Neuronal stem cell (in vitro differentiated cells): ENCODE results near the gene TTLL10.

Experiments
- DNase-seq: peaks from one replicate; pipeline ENCODE4 v3.0.0-alpha.2; 2013; ENCODE audit warnings: low spot score
- H2AFZ ChIP-seq: one replicate; pipeline ENCODE4 v1.6.1; 2013; ENCODE audit warnings: mild to moderate bottlenecking, low read length, inconsistent platforms
- H2AK5ac ChIP-seq: 2 replicates; pipeline ENCODE4 v1.6.1; 2013; ENCODE audit warnings: low read depth, mild to moderate bottlenecking, inconsistent platforms, low read length, moderate library complexity, mixed read lengths
- H2BK120ac ChIP-seq: 2 replicates; pipeline ENCODE4 v1.6.1; 2013; ENCODE audit warnings: low read depth, mild to moderate bottlenecking, inconsistent platforms, low read length, moderate library complexity, mixed read lengths
- H2BK12ac ChIP-seq: one replicate; pipeline ENCODE4 v1.6.1; 2013; ENCODE audit warnings: low read length, inconsistent platforms
- H2BK15ac ChIP-seq: 2 replicates; pipeline ENCODE4 v1.6.1; 2013; ENCODE audit warnings: mild to moderate bottlenecking, low read length, inconsistent platforms, mixed read lengths
- H2BK5ac ChIP-seq: one replicate; pipeline ENCODE4 v1.6.1; 2013; ENCODE audit warnings: inconsistent platforms, mild to moderate bottlenecking, low read length, moderate library complexity
- H3K14ac ChIP-seq: one replicate; pipeline ENCODE4 v1.6.1; 2013; ENCODE audit warnings: low read length, inconsistent platforms
- H3K18ac ChIP-seq: 2 replicates; pipeline ENCODE4 v1.6.1; 2013; ENCODE audit warnings: low read length, inconsistent platforms
- H3K23ac ChIP-seq: 2 replicates; pipeline ENCODE4 v1.6.1; 2013; ENCODE audit warnings: low read depth, mild to moderate bottlenecking, mixed read lengths, low read length, inconsistent platforms; ENCODE audit not compliant: poor library complexity
- H3K27ac ChIP-seq: replicated peaks from 3 replicates; pipeline ENCODE4 v1.5.1; 2013; ENCODE audit warnings: low read length, inconsistent platforms
- H3K27me3 ChIP-seq, 3 experiments: 2 replicates each; pipeline ENCODE4 v1.6.1; 2013; ENCODE audit warnings: low read length in 3 of 3, mild to moderate bottlenecking in 2 of 3, inconsistent platforms in 1 of 3, low read depth in 1 of 3, mixed read lengths in 1 of 3, moderate library complexity in 1 of 3; ENCODE audit not compliant: control insufficient read depth in 3 of 3, insufficient read depth in 3 of 3
- H3K36me3 ChIP-seq, 2 donors: replicated peaks in 1 of 2; 2 replicates each; pipeline ENCODE4 v1.6.1; 2013; ENCODE audit warnings: low read length in 2 of 2; ENCODE audit not compliant: control insufficient read depth in 2 of 2, insufficient read depth in 2 of 2
- H3K4ac ChIP-seq: 2 replicates; pipeline ENCODE4 v1.6.1; 2013; ENCODE audit warnings: inconsistent platforms, mild to moderate bottlenecking, low read length, moderate library complexity
- H3K4me1 ChIP-seq, 2 donors: 1 replicate in 1 of 2; 2 replicates in 1 of 2; pipeline ENCODE4 v1.6.1; 2013; ENCODE audit warnings: low read length in 2 of 2, low read depth in 1 of 2; ENCODE audit not compliant: control insufficient read depth in 2 of 2, insufficient read depth in 1 of 2
- H3K4me2 ChIP-seq: one replicate; pipeline ENCODE4 v1.6.1; 2013; ENCODE audit warnings: mild to moderate bottlenecking, low read length, inconsistent platforms; ENCODE audit not compliant: insufficient read depth, poor library complexity, severe bottlenecking
- H3K4me3 ChIP-seq, 2 donors: 2 replicates each; pipeline ENCODE4 v1.5.1; 2013; ENCODE audit warnings: low read length in 2 of 2, mild to moderate bottlenecking in 2 of 2, inconsistent platforms in 1 of 2, moderate library complexity in 1 of 2
- H3K79me1 ChIP-seq: one replicate; pipeline ENCODE4 v1.6.1; 2013; ENCODE audit warnings: low read depth, mild to moderate bottlenecking, inconsistent platforms, low read length, moderate library complexity
- H3K9ac ChIP-seq: one replicate; pipeline ENCODE4 v1.6.1; 2013; ENCODE audit warnings: mild to moderate bottlenecking, low read depth, low read length, inconsistent platforms; ENCODE audit not compliant: poor library complexity
- H3K9me3 ChIP-seq, 2 donors: replicated peaks in 1 of 2; 2 replicates each; pipeline versions ENCODE3 to v1.6.1; 2013; ENCODE audit warnings: low read length in 2 of 2, mild to moderate bottlenecking in 2 of 2, inconsistent platforms in 1 of 2, low read depth in 1 of 2, mixed read lengths in 1 of 2, moderate library complexity in 1 of 2; ENCODE audit not compliant: control insufficient read depth in 2 of 2, insufficient read depth in 1 of 2
- H4K8ac ChIP-seq: one replicate; pipeline ENCODE4 v1.6.1; 2013; ENCODE audit warnings: low read depth, mild to moderate bottlenecking, inconsistent platforms, low read length, moderate library complexity
- H4K91ac ChIP-seq: one replicate; pipeline ENCODE4 v1.6.1; 2013; ENCODE audit warnings: low read length, low read depth, mild to moderate bottlenecking, inconsistent platforms; ENCODE audit not compliant: poor library complexity
- WGBS, 2 donors: extraction: QIAGEN DNeasy Blood & Tissue Kit; methylation state at CpG; one replicate each; pipeline ENCODE4 v1.1.7; 2013; ENCODE audit warnings: missing lambda C conversion rate in 2 of 2, mixed read lengths in 1 of 2; ENCODE audit not compliant: insufficient read length in 2 of 2, insufficient replicate concordance in 1 of 2; ENCODE audit errors: extremely low coverage in 2 of 2; 5-methylcytosine and 5-hydroxymethylcytosine counted together

Gene TTLL10

DNA sequence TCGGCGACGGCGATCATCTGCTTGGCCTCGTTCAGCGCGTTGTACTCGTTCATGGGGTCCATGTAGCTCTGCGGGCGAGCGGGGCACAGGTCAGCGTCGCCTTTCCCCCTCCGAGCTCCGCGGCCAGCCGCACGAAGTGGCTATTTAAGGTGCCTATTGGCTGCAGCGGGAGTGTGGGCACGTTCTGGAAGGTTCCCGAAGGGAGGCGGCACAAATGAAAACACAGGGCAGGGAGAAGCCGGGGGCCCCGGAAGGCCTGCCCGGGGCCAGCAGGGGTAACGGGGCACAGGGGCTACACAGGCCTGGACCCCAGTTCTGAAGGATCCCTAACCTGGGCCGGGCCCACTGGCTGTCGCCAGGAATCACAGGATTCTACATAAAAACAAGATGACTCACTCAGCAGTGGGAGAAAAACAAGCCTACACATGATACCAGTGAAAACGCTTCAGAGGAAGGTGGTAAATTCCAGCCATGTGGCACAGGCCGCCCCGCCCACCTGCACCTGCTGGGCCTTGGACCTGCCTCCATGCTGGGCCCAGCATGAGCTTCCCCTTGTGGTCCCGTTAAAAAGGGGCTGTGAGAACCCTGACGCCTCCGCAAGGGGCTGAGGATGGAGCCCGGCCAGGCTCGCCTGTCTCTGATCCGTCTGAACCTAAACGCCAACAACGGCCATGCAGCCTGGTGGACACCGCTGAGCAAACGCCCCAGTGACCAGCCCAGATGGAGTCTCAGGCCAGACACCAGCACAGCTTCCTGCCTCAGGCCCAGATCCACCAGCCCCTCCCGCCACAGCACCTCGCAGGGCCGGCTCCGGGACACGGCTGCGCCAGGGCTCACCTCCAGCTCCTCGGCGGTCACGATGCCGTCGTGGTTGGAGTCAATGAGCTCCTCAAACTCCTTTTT lies 44.2 kb downstream of the TTLL10 start:
- Histone ChIP-seq H2BK15ac (no peak overlapping the region), H3K4me3 (no peak overlapping the region), H3K79me1 (peaks cover 4% of the 10 kb centered on the region), H3K14ac (no peak overlapping the region), H2AFZ (no peak overlapping the region), H3K23ac (no peak overlapping the region), H3K36me3 (peaks cover 17 to 56% of the 10 kb centered on the region in 2 donors), H4K8ac (no peak overlapping the region), H3K4ac (no peak overlapping the region), H4K91ac (no peak overlapping the region), H2AK5ac (no peak overlapping the region), H3K27ac (no peak overlapping the region), H3K27me3 (peaks cover 0 to 1% (median 0%) of the 10 kb centered on the region in 3 experiments), H3K4me2 (no peak overlapping the region), H3K18ac (no peak overlapping the region), H2BK120ac (no peak overlapping the region), H3K4me1 (no peaks in the 10 kb centered on the region), H3K9ac (no peak overlapping the region), H2BK12ac (no peak overlapping the region), H2BK5ac (no peak overlapping the region), H3K9me3 (peaks cover 0 to 2% of the 10 kb centered on the region in 2 donors)
- WGBS, 2 donors, result no CpG with 5 or more reads among the region's 52 CpGs
- DNase-seq, result no peak

DNA sequence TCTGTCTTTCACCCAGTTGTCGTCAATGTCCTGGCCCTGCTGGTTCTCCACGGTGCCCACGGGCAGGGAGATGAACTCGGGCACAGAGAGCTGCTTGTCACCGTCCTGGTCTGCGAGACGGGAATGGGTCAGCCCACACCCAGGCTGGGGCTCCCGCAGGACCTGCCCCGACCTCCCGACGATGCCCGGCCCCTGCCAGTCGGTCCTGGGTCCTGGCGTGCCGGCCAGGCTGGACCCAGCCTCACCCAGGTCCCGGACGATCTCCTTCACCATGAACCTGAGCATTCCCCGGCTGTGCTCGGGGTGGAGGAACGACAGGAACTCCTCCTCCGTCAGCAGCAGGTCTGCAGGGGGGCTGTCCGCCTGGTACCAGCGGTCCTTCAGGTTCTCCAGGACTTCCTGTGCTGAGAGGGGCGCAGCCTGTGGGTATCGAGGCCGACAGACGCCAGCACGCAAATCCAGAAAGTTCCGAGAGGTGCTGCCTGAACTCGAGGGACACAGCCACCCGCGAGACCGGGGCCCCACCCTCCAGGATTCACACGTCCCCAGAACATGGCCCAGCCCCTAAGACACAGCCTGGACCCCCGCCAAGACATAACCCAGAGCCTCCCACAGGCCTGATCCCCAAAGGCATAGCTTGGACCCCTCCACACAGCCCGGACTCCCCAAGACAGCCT lies 45.0 kb downstream of the TTLL10 start:
- no peak overlapping the region for H3K9ac ChIP-seq
- no peak overlapping the region for H2BK120ac ChIP-seq
- H2BK12ac ChIP-seq, result no peak overlapping the region
- H3K4me2 ChIP-seq, result no peak overlapping the region
- no peak overlapping the region for H2AFZ ChIP-seq
- H3K4me1 ChIP-seq, result no peaks in the 10 kb centered on the region
- H3K27ac ChIP-seq, result no peak overlapping the region
- H3K23ac ChIP-seq, result no peak overlapping the region
- H2AK5ac ChIP-seq, result no peak overlapping the region
- H2BK5ac ChIP-seq, result no peak overlapping the region
- no peak overlapping the region for H3K14ac ChIP-seq
- H3K18ac ChIP-seq, result no peak overlapping the region
- H3K4me3 ChIP-seq, result no peak overlapping the region
- H3K36me3 ChIP-seq, result peaks cover 21 to 63% of the 10 kb centered on the region in 2 donors
- H3K79me1 ChIP-seq, result peaks cover 5% of the 10 kb centered on the region
- H3K4ac ChIP-seq, result no peak overlapping the region
- peaks cover 0 to 3% (median 0%) of the 10 kb centered on the region in 3 experiments for H3K27me3 ChIP-seq
- H2BK15ac ChIP-seq, result no peak overlapping the region
- WGBS, 2 donors, result no CpG with 5 or more reads among the region's 36 CpGs
- H4K8ac ChIP-seq, result no peak overlapping the region
- no peak for DNase-seq
- H4K91ac ChIP-seq, result no peak overlapping the region
- peaks cover 0 to 5% of the 10 kb centered on the region in 2 donors for H3K9me3 ChIP-seq

DNA sequence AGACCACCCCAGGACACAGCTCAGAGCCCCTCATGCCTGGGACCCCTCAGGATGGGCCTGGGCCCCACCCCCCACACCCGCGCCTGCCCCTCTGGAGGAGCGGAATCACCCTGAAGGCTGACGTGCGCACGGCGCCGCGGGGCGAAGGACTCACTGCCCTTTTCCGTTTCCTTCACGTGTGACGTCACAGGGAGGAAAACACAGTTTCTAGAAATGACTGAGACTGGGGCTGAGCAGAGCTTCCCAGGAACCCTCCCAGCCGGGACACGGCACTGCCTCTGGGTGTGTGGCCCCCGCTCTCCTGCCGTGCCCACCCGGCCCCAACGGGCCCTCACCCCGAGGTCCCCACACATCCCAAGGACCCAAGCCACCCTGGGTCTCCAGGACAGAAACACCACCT lies 45.7 kb downstream of the TTLL10 start:
- Histone ChIP-seq H3K18ac (no peak overlapping the region), H3K14ac (no peak overlapping the region), H3K23ac (peak overlapping the region; percentile 55), H2AFZ (no peak overlapping the region), H4K91ac (no peak overlapping the region), H3K79me1 (peaks cover 5% of the 10 kb centered on the region), H4K8ac (no peak overlapping the region), H3K4me1 (no peaks in the 10 kb centered on the region), H2AK5ac (no peak overlapping the region), H3K27me3 (peaks cover 0 to 3% (median 0%) of the 10 kb centered on the region in 3 experiments), H3K4me3 (no peak overlapping the region), H3K4ac (no peak overlapping the region), H2BK120ac (no peak overlapping the region), H3K36me3 (peaks cover 21 to 67% of the 10 kb centered on the region in 2 donors), H3K27ac (no peak overlapping the region), H2BK12ac (no peak overlapping the region), H2BK5ac (no peak overlapping the region), H3K9ac (no peak overlapping the region), H2BK15ac (no peak overlapping the region), H3K4me2 (no peak overlapping the region), H3K9me3 (peaks cover 0 to 5% of the 10 kb centered on the region in 2 donors)
- no peak for DNase-seq
- no CpG with 5 or more reads among the region's 20 CpGs for WGBS, 2 donors

DNA sequence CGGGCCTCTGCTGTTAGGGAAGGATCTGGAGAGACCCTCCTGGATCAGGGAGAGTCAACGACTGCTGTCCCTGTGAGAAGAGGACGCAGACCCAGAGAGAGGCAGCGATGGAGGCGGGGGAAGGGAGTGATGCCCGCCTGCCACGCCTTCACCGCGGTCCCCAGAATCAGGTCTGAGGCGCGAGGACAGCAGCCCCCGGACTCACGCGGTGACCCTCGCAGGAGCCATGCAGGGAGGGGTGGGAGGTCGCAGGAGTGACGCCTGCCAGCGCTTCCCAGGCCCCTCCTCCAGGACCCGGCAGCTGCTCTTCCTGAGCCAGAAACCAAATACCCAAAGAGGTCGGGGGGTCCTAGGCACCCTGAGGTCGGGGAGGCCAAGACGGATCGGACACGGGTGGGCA lies 46.5 kb downstream of the TTLL10 start:
- peaks cover 11% of the 10 kb centered on the region for H3K79me1 ChIP-seq
- H2AFZ ChIP-seq, result no peak overlapping the region
- WGBS, 2 donors, result no CpG with 5 or more reads among the region's 24 CpGs
- no peak overlapping the region for H3K23ac ChIP-seq
- H3K4me3 ChIP-seq, result no peak overlapping the region
- H2BK12ac ChIP-seq, result no peak overlapping the region
- no peak overlapping the region for H4K8ac ChIP-seq
- H3K9ac ChIP-seq, result no peak overlapping the region
- H3K4ac ChIP-seq, result no peak overlapping the region
- DNase-seq, result no peak
- no peak overlapping the region for H2AK5ac ChIP-seq
- H2BK5ac ChIP-seq, result no peak overlapping the region
- H3K27ac ChIP-seq, result no peak overlapping the region
- H3K14ac ChIP-seq, result no peak overlapping the region
- H3K36me3 ChIP-seq, result peaks cover 21 to 76% of the 10 kb centered on the region in 2 donors
- no peak overlapping the region for H2BK120ac ChIP-seq
- no peak overlapping the region for H4K91ac ChIP-seq
- peaks cover 0 to 5% of the 10 kb centered on the region in 2 donors for H3K9me3 ChIP-seq
- no peaks in the 10 kb centered on the region for H3K4me1 ChIP-seq
- H3K4me2 ChIP-seq, result no peak overlapping the region
- H3K18ac ChIP-seq, result no peak overlapping the region
- peaks cover 0 to 3% (median 0%) of the 10 kb centered on the region in 3 experiments for H3K27me3 ChIP-seq
- H2BK15ac ChIP-seq, result no peak overlapping the region
